Effector memory CD8-positive, alpha-beta T cell (primary cell): ENCODE results near the gene OPRD1.

Experiments used
- ATAC-seq: fragments of 150-1000 bp; cut with Tn5 transposase; replicated peaks from 2 replicates; pipeline ENCODE4 v1.10.0; 2021; ENCODE audit warnings: mild to moderate bottlenecking, moderate library complexity
- DNase-seq, 3 experiments: peaks; one replicate each; pipeline ENCODE4 v3.0.0; 2021
- H3K27ac Mint-ChIP-seq, 2 donors: one replicate each; pipeline ENCODE4 v1.8.0; 2022; ENCODE audit warnings: mild to moderate bottlenecking in 2 of 2, mixed read lengths in 2 of 2, moderate library complexity in 2 of 2
- H3K27me3 Mint-ChIP-seq, 2 donors: one replicate each; pipeline ENCODE4 v1.8.0; 2022; ENCODE audit warnings: mixed read lengths in 2 of 2
- H3K36me3 Mint-ChIP-seq: one replicate; pipeline ENCODE4 v1.8.0; 2022; ENCODE audit warnings: mild to moderate bottlenecking, moderate library complexity, mixed read lengths; ENCODE audit not compliant: insufficient read depth
- H3K4me1 Mint-ChIP-seq, 2 donors: one replicate each; pipeline ENCODE4 v1.8.0; 2022; ENCODE audit warnings: low read depth in 2 of 2, mixed read lengths in 2 of 2
- H3K4me3 Mint-ChIP-seq, 2 donors: one replicate each; pipeline ENCODE4 v1.8.0; 2022; ENCODE audit warnings: mild to moderate bottlenecking in 2 of 2, mixed read lengths in 2 of 2, moderate library complexity in 2 of 2
- H3K9me3 Mint-ChIP-seq, 2 donors: one replicate each; pipeline ENCODE4 v1.8.0; 2022; ENCODE audit warnings: mixed read lengths in 2 of 2

OPRD1 gene

GRCh38 chr1:28898405-28898881 lies 86.5 kb downstream of the OPRD1 start:
- Mint-ChIP-seq H3K27me3 (no peaks in the 10 kb centered on the region), H3K4me3 (no peak overlapping the region), H3K4me1 (peaks cover 35 to 58% of the 10 kb centered on the region in 2 donors), H3K27ac (peak overlapping the region; percentile 52 to 92), H3K9me3 (no peaks in the 10 kb centered on the region), H3K36me3 (peaks cover 11% of the 10 kb centered on the region)
- DNase-seq (no peak), ATAC-seq (no peak)

- no peak overlapping the region for H3K4me3 Mint-ChIP-seq
- no peak for ATAC-seq
- no peaks in the 10 kb centered on the region for H3K27me3 Mint-ChIP-seq
- no peak for DNase-seq
- H3K36me3 Mint-ChIP-seq = peaks cover 11% of the 10 kb centered on the region
- peaks cover 0 to under 1% of the 10 kb centered on the region in 2 donors for H3K9me3 Mint-ChIP-seq
- H3K4me1 Mint-ChIP-seq = peaks cover 31 to 55% of the 10 kb centered on the region in 2 donors
- peak overlapping the region; percentile 52 to 92 for H3K27ac Mint-ChIP-seq
Measured at GRCh38 chr1:28899267-28899666, 87.3 kb downstream of the OPRD1 start.

GRCh38 chr1:28900562-28900961 lies 88.6 kb downstream of the OPRD1 start:
- H3K36me3 Mint-ChIP-seq = peaks cover 4% of the 10 kb centered on the region
- ATAC-seq (no peak), DNase-seq (no peak)
- peak overlapping the region in 1 of 2 donors; percentile 46 for H3K27ac Mint-ChIP-seq
- peaks cover 0 to 2% of the 10 kb centered on the region in 2 donors for H3K9me3 Mint-ChIP-seq
- H3K27me3 Mint-ChIP-seq = no peaks in the 10 kb centered on the region
- peaks cover 30 to 52% of the 10 kb centered on the region in 2 donors for H3K4me1 Mint-ChIP-seq
- no peak overlapping the region for H3K4me3 Mint-ChIP-seq

- peaks cover 7% of the 10 kb centered on the region for H3K36me3 Mint-ChIP-seq
- peaks cover 21 to 38% of the 10 kb centered on the region in 2 donors for H3K4me1 Mint-ChIP-seq
- peak overlapping the region in 1 of 2 donors; percentile 6 for H3K27ac Mint-ChIP-seq
- no peak overlapping the region for H3K4me3 Mint-ChIP-seq
- no peaks in the 10 kb centered on the region for H3K27me3 Mint-ChIP-seq
- no peak for ATAC-seq
- no peak for DNase-seq
- peaks cover 0 to 2% of the 10 kb centered on the region in 2 donors for H3K9me3 Mint-ChIP-seq
Measured at GRCh38 chr1:28902738-28903137, 90.8 kb downstream of the OPRD1 start.

- Mint-ChIP-seq H3K27ac (no peak overlapping the region), H3K27me3 (no peaks in the 10 kb centered on the region), H3K4me1 (peaks cover 3 to 14% of the 10 kb centered on the region in 2 donors), H3K4me3 (no peak overlapping the region), H3K36me3 (peaks cover 7% of the 10 kb centered on the region), H3K9me3 (peaks cover 0 to 2% of the 10 kb centered on the region in 2 donors)
- DNase-seq (no peak), ATAC-seq (no peak)
Measured at GRCh38 chr1:28905921-28906666, 94.1 kb downstream of the OPRD1 start.

- peaks cover 0 to 2% of the 10 kb centered on the region in 2 donors for H3K9me3 Mint-ChIP-seq
- no peak for ATAC-seq
- H3K4me3 Mint-ChIP-seq = no peak overlapping the region
- peaks cover 13% of the 10 kb centered on the region for H3K36me3 Mint-ChIP-seq
- H3K27me3 Mint-ChIP-seq = no peaks in the 10 kb centered on the region
- peaks cover 8 to 9% of the 10 kb centered on the region in 2 donors for H3K4me1 Mint-ChIP-seq
- DNase-seq = no peak
- H3K27ac Mint-ChIP-seq = peak overlapping the region in 1 of 2 donors; percentile 77
Measured at GRCh38 chr1:28909198-28909597, 97.2 kb downstream of the OPRD1 start.

GRCh38 chr1:28910379-28911115 lies 98.6 kb downstream of the OPRD1 start:
- Mint-ChIP-seq H3K36me3 (peaks cover 23% of the 10 kb centered on the region), H3K9me3 (no peaks in the 10 kb centered on the region), H3K27me3 (no peaks in the 10 kb centered on the region), H3K27ac (peak overlapping the region in 1 of 2 donors; percentile 73), H3K4me1 (peaks cover 10 to 11% of the 10 kb centered on the region in 2 donors), H3K4me3 (no peak overlapping the region)
- ATAC-seq (no peak), DNase-seq (no peak)

GRCh38 chr1:28913786-28914227 lies 101.8 kb downstream of the OPRD1 start:
- H3K36me3 Mint-ChIP-seq = peaks cover 20% of the 10 kb centered on the region
- H3K4me1 Mint-ChIP-seq = peaks cover 38% of the 10 kb centered on the region in 2 donors
- no peaks in the 10 kb centered on the region for H3K9me3 Mint-ChIP-seq
- DNase-seq (no peak), ATAC-seq (no peak)
- peak overlapping the region; percentile 93 to 94 for H3K4me3 Mint-ChIP-seq
- H3K27ac Mint-ChIP-seq = peak overlapping the region; percentile 86 to 92
- H3K27me3 Mint-ChIP-seq = no peaks in the 10 kb centered on the region

GRCh38 chr1:28914228-28915030 lies 102.5 kb downstream of the OPRD1 start, which contains the start of gene EPB41:
TSS of gene EPB41 (plus strand) at chr1:28914569. CDS start at chr1:28987438, 72,869 bp downstream.
- Mint-ChIP-seq H3K4me1 (peaks cover 40 to 43% of the 10 kb centered on the region in 2 donors), H3K27me3 (no peaks in the 10 kb centered on the region), H3K4me3 (peak within 1 kb of the TSS; percentile 93 to 94), H3K27ac (peak within 1 kb of the TSS; percentile 90 to 92), H3K36me3 (peaks cover 20% of the 10 kb centered on the region), H3K9me3 (no peaks in the 10 kb centered on the region)
- DNase-seq (peak; percentile 83 to 90 (median 87)), ATAC-seq (peak; percentile 83)

- ATAC-seq = peak; percentile 48
- Mint-ChIP-seq H3K4me3 (peak overlapping the region; percentile 93 to 94), H3K27ac (peak overlapping the region; percentile 90 to 92), H3K4me1 (peaks cover 44 to 51% of the 10 kb centered on the region in 2 donors), H3K9me3 (no peaks in the 10 kb centered on the region), H3K36me3 (peaks cover 19% of the 10 kb centered on the region), H3K27me3 (no peaks in the 10 kb centered on the region)
- peak; percentile 39 to 48 (median 41) for DNase-seq
Measured at GRCh38 chr1:28915031-28915895, 103.3 kb downstream of the OPRD1 start.

- Mint-ChIP-seq H3K36me3 (peaks cover 16% of the 10 kb centered on the region), H3K27me3 (no peaks in the 10 kb centered on the region), H3K9me3 (no peaks in the 10 kb centered on the region), H3K4me3 (peak overlapping the region; percentile 93 to 94), H3K27ac (peak overlapping the region; percentile 10 to 77), H3K4me1 (peaks cover 45 to 58% of the 10 kb centered on the region in 2 donors)
- DNase-seq (no peak), ATAC-seq (no peak)
Measured at GRCh38 chr1:28917757-28918118, 105.8 kb downstream of the OPRD1 start.
